ENCODE data around the gene GGA1. TPM values are rescaled to one million over a fixed set of nuclear protein-coding genes. Genes with fewer than 3 reads are reported as not detected.
A peak's percentile ranks its signal among the peaks of the same experiment; 100 is the strongest.

The GGA1 gene
- total and polyA plus RNA-seq, 10 donors = 43.4 to 134 (median 83.4) TPM

DNA sequence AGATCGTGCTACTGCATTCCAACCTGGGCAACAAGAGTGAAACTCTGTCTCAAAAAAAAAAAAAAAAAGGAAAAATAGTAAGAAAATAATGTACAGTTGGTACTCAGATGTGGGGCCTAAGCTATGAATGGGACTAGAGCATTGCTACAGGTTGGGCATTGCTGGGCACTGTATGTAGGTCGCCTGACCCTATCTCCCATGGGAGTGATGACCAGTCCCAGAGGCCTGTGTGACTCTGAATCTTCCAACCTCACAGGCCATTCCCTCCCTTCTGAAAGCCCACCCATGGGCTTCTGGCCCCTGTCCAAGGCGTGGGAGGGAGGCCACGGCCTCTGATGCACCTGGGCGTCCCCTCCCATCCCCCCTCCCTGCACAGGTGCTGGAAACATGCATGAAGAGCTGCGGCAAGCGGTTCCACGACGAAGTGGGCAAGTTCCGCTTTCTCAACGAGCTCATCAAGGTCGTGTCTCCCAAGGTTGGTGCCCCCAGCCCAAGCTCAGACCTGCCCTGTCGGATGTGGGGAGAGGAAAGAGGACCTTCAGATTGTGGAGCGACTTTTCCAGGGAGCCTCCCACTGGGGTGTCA is 9.5 kb downstream of the GGA1 start:
- WGBS, 5 donors = 76 to 90% (median 81%) methylated on average over 14 of the region's 14 CpGs
- Histone ChIP-seq H3K27me3 (replicated peaks in 1 of 7) (no peaks in the 10 kb centered on the region), H3K4me3 (no peak overlapping the region), H3K27ac (peak overlapping the region in 7 of 8 donors; percentile 15 to 74 (median 48)), H3K4me1 (peaks cover 1 to 37% (median 6%) of the 10 kb centered on the region in 6 donors), H3K9me3 (no peaks in the 10 kb centered on the region), H3K36me3 (peaks cover 0 to 100% (median 71%) of the 10 kb centered on the region in 6 donors)
- intact Hi-C loops (cut with DNase I; ENCODE audit: low total_unique reads) = no loop called here
- peak; percentile 83 for DNase-seq
- TF ChIP-seq POLR2A (IDR thresholded peaks at IDR 0.05) (no peak), POLR2AphosphoS5 (IDR thresholded peaks at IDR 0.05) (peak; percentile 43 to 64 (median 44))
- TF ChIP-seq, protein P1, sequence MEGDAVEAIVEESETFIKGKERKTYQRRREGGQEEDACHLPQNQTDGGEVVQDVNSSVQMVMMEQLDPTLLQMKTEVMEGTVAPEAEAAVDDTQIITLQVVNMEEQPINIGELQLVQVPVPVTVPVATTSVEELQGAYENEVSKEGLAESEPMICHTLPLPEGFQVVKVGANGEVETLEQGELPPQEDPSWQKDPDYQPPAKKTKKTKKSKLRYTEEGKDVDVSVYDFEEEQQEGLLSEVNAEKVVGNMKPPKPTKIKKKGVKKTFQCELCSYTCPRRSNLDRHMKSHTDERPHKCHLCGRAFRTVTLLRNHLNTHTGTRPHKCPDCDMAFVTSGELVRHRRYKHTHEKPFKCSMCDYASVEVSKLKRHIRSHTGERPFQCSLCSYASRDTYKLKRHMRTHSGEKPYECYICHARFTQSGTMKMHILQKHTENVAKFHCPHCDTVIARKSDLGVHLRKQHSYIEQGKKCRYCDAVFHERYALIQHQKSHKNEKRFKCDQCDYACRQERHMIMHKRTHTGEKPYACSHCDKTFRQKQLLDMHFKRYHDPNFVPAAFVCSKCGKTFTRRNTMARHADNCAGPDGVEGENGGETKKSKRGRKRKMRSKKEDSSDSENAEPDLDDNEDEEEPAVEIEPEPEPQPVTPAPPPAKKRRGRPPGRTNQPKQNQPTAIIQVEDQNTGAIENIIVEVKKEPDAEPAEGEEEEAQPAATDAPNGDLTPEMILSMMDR (IDR thresholded peaks at IDR 0.05 in 8 of 11, conservative IDR thresholded peaks at IDR 0.05 in 3 of 11) = no peak

DNA sequence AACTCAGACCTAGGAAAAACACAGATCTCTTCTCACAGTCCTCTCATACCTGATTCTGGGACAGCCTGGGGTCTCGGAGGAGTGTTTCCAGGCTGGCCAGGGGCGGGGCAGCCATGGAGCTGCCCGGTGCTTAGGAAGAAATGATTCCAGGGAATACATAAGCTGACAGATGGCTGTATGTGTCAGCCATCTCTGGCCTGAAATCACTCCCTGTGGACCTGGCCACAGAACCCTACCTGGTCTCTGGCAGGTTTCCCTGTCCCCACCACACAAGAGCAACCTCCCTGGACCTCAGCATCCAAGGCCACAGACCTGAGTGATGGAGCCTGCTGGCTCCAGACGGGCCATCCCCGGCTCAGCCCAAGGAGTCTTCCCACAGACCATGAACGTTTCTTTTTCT is 10.0 kb downstream of the GGA1 start:
- DNase-seq = peak; percentile 55
- intact Hi-C loops (cut with DNase I; ENCODE audit: low total_unique reads) = no loop called here
- H3K27ac ChIP-seq = peak overlapping the region in 7 of 8 donors; percentile 15 to 74 (median 48)
- TF ChIP-seq, protein P1 (IDR thresholded peaks at IDR 0.05 in 8 of 11, conservative IDR thresholded peaks at IDR 0.05 in 3 of 11) = no peak
- TF ChIP-seq POLR2AphosphoS5 (IDR thresholded peaks at IDR 0.05) (no peak), POLR2A (IDR thresholded peaks at IDR 0.05) (no peak)
- H3K36me3 ChIP-seq = peaks cover 0 to 99% (median 71%) of the 10 kb centered on the region in 6 donors
- peaks cover 6 to 37% (median 9%) of the 10 kb centered on the region in 6 donors for H3K4me1 ChIP-seq
- no peak overlapping the region for H3K4me3 ChIP-seq
- no peaks in the 10 kb centered on the region for H3K27me3 ChIP-seq (replicated peaks in 1 of 7)
- H3K9me3 ChIP-seq = no peaks in the 10 kb centered on the region
- WGBS, 5 donors = 91 to 97% (median 93%) methylated on average over 5 to 6 of the region's 6 CpGs

DNA sequence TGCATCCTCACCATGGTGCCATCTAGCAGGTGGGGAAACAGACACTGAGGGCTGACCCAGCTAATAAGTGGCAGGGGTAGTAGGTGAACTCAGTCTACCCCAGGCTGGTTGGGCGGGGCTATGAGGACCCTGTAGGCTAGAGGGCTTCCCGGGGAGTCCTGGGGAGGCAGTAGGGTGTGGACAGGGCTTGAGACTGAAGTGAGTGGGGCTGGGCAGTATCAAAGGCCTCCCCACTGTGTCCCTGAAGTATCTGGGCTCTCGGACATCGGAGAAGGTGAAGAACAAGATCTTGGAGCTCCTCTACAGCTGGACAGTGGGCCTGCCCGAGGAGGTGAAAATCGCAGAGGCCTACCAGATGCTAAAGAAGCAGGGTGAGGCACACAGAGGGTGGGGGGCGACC is 11.4 kb downstream of the GGA1 start:
- no peak for TF ChIP-seq POLR2AphosphoS5 (IDR thresholded peaks at IDR 0.05)
- TF ChIP-seq, protein P1 (IDR thresholded peaks at IDR 0.05 in 8 of 11, conservative IDR thresholded peaks at IDR 0.05 in 3 of 11) = no peak
- TF ChIP-seq POLR2A (IDR thresholded peaks at IDR 0.05) = no peak
- Histone ChIP-seq H3K27ac (peak overlapping the region in 2 of 8 donors; percentile 21 to 54), H3K4me1 (peaks cover 10 to 48% (median 19%) of the 10 kb centered on the region in 6 donors), H3K27me3 (replicated peaks in 1 of 7) (no peaks in the 10 kb centered on the region), H3K4me3 (no peak overlapping the region), H3K36me3 (peaks cover 0 to 97% (median 60%) of the 10 kb centered on the region in 6 donors), H3K9me3 (no peaks in the 10 kb centered on the region)
- intact Hi-C loops (cut with DNase I; ENCODE audit: low total_unique reads) = loop anchor here (5.0 kb wide), 1 partner anchor 62 kb away; no protein-coding TSS in a partner anchor
- peak; percentile 55 for DNase-seq
- 92 to 99% (median 95%) methylated on average over 7 of the region's 7 CpGs for WGBS, 5 donors

DNA sequence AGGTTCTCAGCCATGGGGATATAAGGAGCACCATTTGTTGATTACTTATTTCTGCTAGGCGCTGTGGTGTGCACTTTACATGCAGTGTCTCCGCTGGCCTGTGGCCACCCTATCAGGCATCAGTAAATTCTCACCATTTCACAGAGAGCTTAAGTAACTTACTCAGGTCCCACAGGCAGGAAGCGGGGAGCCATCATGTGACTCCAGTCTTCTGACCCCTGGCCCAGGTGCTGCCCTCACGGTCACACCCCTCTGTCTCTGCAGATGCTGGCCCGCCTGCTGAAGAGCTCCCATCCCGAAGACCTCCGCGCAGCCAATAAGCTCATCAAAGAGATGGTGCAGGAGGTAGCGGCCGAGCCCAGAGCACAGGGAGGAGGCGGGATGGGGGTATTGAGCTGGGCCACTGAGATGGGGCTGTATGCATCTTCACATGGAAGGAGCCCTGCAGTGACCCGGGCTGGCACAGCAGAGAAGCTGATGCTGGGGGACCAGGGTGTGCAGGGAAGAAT is 12.8 kb downstream of the GGA1 start:
- WGBS, 5 donors = 85 to 92% (median 89%) methylated on average over 12 of the region's 12 CpGs
- TF ChIP-seq, protein P1 (IDR thresholded peaks at IDR 0.05 in 8 of 11, conservative IDR thresholded peaks at IDR 0.05 in 3 of 11) = no peak
- TF ChIP-seq POLR2A (IDR thresholded peaks at IDR 0.05) (no peak), POLR2AphosphoS5 (IDR thresholded peaks at IDR 0.05) (peak in 2 of 3 donors; percentile 44 to 63)
- Histone ChIP-seq H3K27me3 (replicated peaks in 1 of 7) (no peaks in the 10 kb centered on the region), H3K9me3 (no peaks in the 10 kb centered on the region), H3K36me3 (peaks cover 0 to 97% (median 52%) of the 10 kb centered on the region in 6 donors), H3K4me3 (no peak overlapping the region), H3K27ac (peak overlapping the region in 3 of 8 donors; percentile 7 to 54 (median 36)), H3K4me1 (peaks cover 19 to 59% (median 30%) of the 10 kb centered on the region in 6 donors)
- intact Hi-C loops (cut with DNase I; ENCODE audit: low total_unique reads) = loop anchor here (5.0 kb wide), 1 partner anchor 61 kb away; no protein-coding TSS in a partner anchor
- peak; percentile 78 for DNase-seq

All from spleen (tissue), 11 donors.